Measurements from ENCODE around the gene SERP2.

- TF ChIP-seq CTCF (IDR thresholded peaks at IDR 0.05; ENCODE audit: insufficient read depth, low read length, poor library complexity, severe bottlenecking) (no peak), EZH2phosphoT487 (conservative IDR thresholded peaks at IDR 0.05; ENCODE audit: low read length) (no peak)
These were observed 49.4 kb downstream of the SERP2 start for GRCh38 chr13:44422755-44423643.
